Activated gamma-delta T cell treated with anti-CD3 and anti-CD28 coated beads, Interleukin-2, amount 50 U/mL, for 16 hours (primary cell): ENCODE results near the gene TENM4.

ENCODE experiments used
- DNase-seq: peaks from one replicate; pipeline ENCODE4 v3.0.0-alpha.2; 2020; ENCODE audit warnings: low read depth

TENM4 gene

GRCh38 chr11:78696177-78696576, 744.7 kb downstream of the TENM4 start:
- no peak for DNase-seq

- DNase-seq, result no peak
These were observed 746.7 kb downstream of the TENM4 start for GRCh38 chr11:78694152-78694551.

- no peak for DNase-seq
These were observed 749.6 kb downstream of the TENM4 start for GRCh38 chr11:78691215-78691614.

DNA sequence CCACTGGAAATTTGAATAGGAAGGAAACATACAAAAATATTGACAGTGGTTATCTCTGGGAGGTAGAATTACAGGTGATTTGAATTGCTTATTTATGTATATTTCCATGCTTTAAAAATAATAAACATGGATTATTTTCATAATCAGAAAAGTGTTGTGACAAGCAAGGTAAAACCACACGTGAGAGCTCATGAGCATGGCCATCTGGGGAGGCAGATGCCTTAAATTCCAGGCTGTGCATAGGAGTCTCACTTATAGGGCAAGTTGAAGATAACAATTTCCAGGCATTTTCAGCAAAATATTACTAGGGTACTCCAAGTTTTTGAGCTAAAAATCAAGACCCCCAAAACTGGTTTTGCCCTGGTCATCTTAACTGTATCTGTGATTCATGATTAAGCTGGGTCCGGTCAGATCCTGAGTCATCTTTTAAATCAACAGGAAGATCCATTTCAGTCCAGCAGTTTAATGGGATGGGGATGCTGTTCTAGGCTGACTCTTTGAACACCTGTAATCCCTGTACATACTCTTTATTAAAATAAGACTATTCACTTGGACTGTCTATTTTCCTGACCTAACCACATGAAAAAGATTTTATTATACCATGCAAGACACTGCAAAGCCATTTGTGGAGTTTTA, 750.4 kb downstream of the TENM4 start:
- DNase-seq, result no peak

- no peak for DNase-seq
These were observed 751.2 kb downstream of the TENM4 start for GRCh38 chr11:78689585-78690153.

DNA sequence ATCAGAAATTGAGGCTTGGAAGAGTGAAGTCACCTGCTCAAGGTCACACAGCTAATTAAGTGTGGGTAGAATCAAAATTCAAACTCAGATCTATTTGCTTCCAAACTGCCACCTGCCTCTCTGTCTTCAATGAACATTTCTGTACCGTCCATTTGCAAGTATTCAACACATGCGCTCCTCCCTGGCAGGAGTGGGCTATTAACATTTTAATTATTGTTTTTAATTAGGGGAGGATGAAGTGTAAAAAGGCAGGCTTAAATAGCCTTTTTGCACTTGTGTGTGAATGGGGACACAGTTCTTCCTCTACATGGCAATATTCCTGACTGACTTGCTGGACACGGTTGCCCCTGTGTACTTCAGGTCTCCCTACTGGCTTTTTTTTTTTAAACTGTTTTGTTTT, 751.7 kb downstream of the TENM4 start:
- no peak for DNase-seq

DNA sequence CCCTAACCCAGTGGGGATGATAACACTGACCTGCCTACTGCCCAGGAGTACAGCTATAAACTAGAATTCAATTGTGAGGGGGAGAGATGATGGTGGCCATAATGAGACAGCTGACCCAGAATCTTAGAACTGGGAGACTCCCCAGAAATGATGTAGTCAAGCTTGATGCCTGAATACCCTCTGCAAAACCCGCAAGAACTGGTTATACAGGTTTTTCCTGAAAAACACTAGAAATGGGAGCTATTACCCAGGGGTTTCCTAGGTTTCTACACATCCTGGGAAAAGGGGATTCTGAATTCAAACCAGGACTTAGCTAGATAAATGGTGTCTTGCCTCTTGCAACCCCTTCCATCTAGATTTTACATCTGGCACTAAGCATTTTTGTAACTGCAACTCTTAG, 752.4 kb downstream of the TENM4 start:
- no peak for DNase-seq

DNA sequence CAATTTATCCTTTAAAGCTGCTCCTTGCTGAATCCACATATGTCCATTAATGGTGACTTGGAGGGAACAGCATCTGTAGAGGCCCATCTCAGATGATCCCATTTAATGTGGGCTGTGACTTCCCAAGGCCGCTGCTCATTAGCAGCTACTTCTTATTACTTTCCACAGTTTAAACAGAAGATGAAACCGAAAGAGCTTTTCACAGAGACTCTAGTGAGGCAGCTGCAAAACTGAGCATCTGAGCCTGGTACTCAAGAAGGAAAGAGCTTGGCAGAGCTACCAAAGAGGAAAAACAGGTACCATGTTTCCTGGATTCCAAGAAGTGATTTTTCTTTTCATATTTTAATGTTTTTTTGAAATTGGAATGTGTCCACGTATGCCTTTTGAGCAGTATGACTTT, 755.7 kb downstream of the TENM4 start:
- no peak for DNase-seq

- no peak for DNase-seq
These were observed 756.5 kb downstream of the TENM4 start for GRCh38 chr11:78684377-78684776.

- DNase-seq, result no peak
These were observed 757.1 kb downstream of the TENM4 start for GRCh38 chr11:78683774-78684173.

- no peak for DNase-seq
These were observed 764.7 kb downstream of the TENM4 start for GRCh38 chr11:78676026-78676557.

- no peak for DNase-seq
These were observed 767.8 kb downstream of the TENM4 start for GRCh38 chr11:78672850-78673620.

DNA sequence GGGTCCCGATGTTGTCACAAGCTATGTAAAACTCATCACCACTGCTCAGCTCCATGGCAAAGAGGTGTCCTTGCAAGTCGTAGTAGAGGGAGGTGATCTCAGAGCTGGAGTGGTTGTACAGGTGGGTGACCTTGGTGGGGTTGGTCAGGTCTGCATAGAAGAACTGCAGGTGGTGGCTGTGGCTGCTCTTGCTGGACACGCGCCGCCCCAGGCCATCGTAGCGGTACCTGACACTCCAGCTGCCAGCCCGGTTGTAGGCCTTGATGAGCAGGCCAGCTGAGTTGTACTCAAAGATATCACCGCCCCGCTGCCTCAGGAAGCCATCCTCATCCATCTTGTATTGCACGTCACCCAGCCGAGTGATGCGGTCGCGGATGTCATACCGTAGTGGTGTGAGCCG, 771.6 kb downstream of the TENM4 start:
- no peak for DNase-seq

GRCh38 chr11:78667461-78667860, 773.4 kb downstream of the TENM4 start:
- no peak for DNase-seq

DNA sequence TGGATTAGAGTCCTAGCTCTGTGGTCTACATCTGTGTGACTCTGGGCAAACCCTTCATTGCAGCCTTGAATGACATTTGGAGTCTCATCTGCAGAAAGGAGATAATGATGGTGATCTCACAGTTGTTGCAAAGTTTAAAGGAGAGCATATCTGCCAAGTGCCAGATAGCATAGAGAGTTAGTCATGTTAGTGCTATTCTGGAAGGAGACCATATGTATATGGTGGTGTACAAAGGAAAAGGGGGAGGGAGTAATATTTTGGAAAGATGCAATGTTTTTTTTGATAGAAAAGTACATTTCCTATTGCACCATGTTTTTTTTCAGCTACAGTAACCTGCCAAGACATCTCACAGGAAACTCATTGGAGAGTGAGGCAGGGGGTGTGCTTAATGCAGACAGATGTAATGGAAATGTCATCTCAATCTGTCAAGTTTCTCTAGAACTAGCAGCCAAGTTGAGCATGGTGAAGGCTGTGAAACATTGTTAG, 774.1 kb downstream of the TENM4 start:
- DNase-seq, result no peak

GRCh38 chr11:78664636-78665035, 776.2 kb downstream of the TENM4 start:
- no peak for DNase-seq

DNA sequence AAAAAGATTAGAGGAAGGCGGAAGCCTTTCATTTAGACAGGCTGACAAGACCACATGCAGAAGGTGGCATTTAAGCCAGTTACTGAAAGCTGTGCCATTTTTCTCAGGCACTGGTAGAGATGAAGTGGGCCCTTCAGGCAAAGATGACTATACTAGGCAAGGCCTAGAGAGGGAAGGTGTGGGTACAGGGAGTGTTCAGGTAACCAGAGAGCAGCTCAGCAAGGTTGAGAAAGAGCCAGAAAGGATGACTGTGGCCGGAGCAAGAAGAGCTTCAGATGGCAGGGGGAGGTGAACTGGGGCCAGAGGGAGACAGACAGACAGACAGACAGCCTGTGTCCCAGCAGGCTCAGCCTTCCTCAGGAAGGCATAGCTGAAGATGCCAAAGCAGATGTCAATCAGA, 778.0 kb downstream of the TENM4 start:
- no peak for DNase-seq

GRCh38 chr11:78660471-78660870, 780.4 kb downstream of the TENM4 start:
- DNase-seq, result no peak

- DNase-seq, result no peak
These were observed 781.2 kb downstream of the TENM4 start for GRCh38 chr11:78659326-78660270.

- DNase-seq, result no peak
These were observed 782.6 kb downstream of the TENM4 start for GRCh38 chr11:78657968-78658839.

DNA sequence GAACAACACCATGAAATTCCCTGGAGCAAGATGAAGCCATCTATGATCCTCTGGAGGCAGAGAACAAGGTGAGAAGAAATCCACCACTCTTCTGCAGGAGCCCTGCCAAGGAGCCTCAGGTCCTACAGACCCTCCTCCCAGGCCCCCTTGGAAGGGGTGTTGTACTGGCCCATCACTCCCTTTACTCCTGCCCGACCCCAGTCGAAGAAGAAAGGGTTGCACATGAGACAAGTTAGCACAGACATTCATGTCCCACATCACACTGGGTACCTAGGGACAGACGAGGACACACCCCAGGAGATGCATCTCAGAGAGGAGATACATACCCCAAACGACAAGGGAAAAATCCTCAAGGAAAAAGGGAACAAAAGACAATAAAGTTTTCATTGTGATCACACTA, 783.4 kb downstream of the TENM4 start:
- no peak for DNase-seq
